HG02642 (cell line): ENCODE measurements around the gene ZNF280B.
A peak's percentile ranks its signal among the peaks of the same experiment; 100 is the strongest.

Experiments used
- ATAC-seq: cut with Tn5 transposase; IDR thresholded peaks from one replicate; pipeline ENCODE4 v1.9.1; 2021; ENCODE audit warnings: mild to moderate bottlenecking; ENCODE audit not compliant: unreplicated experiment, poor library complexity

Gene ZNF280B

GRCh38 chr22:22508274-22509176, at the start of gene ZNF280B:
Gene ZNF280B, minus strand, starts transcription at chr22:22508742. Its CDS starts 19,344 bp downstream, at chr22:22489398.
- peak; percentile 97 for ATAC-seq

- no peak for ATAC-seq
Observed at GRCh38 chr22:22556995-22557925, 48.7 kb upstream of the ZNF280B start.

GRCh38 chr22:22556578-22556977, 48.0 kb upstream of the ZNF280B start:
- ATAC-seq, result no peak

GRCh38 chr22:22555596-22555995, 47.1 kb upstream of the ZNF280B start:
- no peak for ATAC-seq

GRCh38 chr22:22554587-22555284, 46.2 kb upstream of the ZNF280B start:
- ATAC-seq, result no peak

GRCh38 chr22:22553735-22554586, 45.4 kb upstream of the ZNF280B start:
- no peak for ATAC-seq

GRCh38 chr22:22553141-22553540, 44.6 kb upstream of the ZNF280B start:
- ATAC-seq, result no peak

- no peak for ATAC-seq
Observed at GRCh38 chr22:22552630-22553029, 44.1 kb upstream of the ZNF280B start.

- ATAC-seq, result no peak
Observed at GRCh38 chr22:22550789-22551434, 42.4 kb upstream of the ZNF280B start.

GRCh38 chr22:22548910-22549309, 40.4 kb upstream of the ZNF280B start:
- ATAC-seq, result no peak

GRCh38 chr22:22548317-22548716, 39.8 kb upstream of the ZNF280B start:
- no peak for ATAC-seq

GRCh38 chr22:22547692-22548300, 39.3 kb upstream of the ZNF280B start:
- ATAC-seq, result no peak

- ATAC-seq, result no peak
Observed at GRCh38 chr22:22547226-22547625, 38.7 kb upstream of the ZNF280B start.

GRCh38 chr22:22546490-22546889, 37.9 kb upstream of the ZNF280B start:
- no peak for ATAC-seq

- no peak for ATAC-seq
Observed at GRCh38 chr22:22545084-22545483, 36.5 kb upstream of the ZNF280B start.

- ATAC-seq, result no peak
Observed at GRCh38 chr22:22538226-22538989, 29.9 kb upstream of the ZNF280B start.

- no peak for ATAC-seq
Observed at GRCh38 chr22:22536916-22537315, 28.4 kb upstream of the ZNF280B start.

- no peak for ATAC-seq
Observed at GRCh38 chr22:22536515-22536914, 28.0 kb upstream of the ZNF280B start.
